ENCODE results near the gene KCNJ9. TPM values are rescaled to one million over a fixed set of nuclear protein-coding genes. Genes with fewer than 3 reads are reported as not detected.

Gene KCNJ9
- total RNA-seq: under 0.01 and 0.06 TPM in 2 replicates

GRCh38 chr1:160081261-160081936 is at the start of gene KCNJ9:
Gene KCNJ9, plus strand, starts transcription at chr1:160081538. Its CDS starts 2,493 bp downstream, at chr1:160084031.

GRCh38 chr1:160069460-160070231 is 11.7 kb upstream of the KCNJ9 start, which contains the start of gene KCNJ10:
Gene KCNJ10, minus strand, starts transcription at chr1:160070160. Its CDS starts 27,628 bp downstream, at chr1:160042532.

GRCh38 chr1:160097911-160098851 is 16.8 kb downstream of the KCNJ9 start, which contains the start of gene IGSF8:
Gene IGSF8, minus strand, starts transcription at chr1:160098619. Its CDS starts 147 bp downstream, at chr1:160098472.

GRCh38 chr1:160115545-160116282 is 34.4 kb downstream of the KCNJ9 start, which contains the start of gene ATP1A2:
Gene ATP1A2, plus strand, starts transcription at chr1:160115759. Its CDS starts 103 bp downstream, at chr1:160115862.

Other genes with a start within 250 kb of the KCNJ9 start
- under 0.01 and 0.06 TPM in 2 replicates for gene VSIG8, start 218.9 kb upstream of the KCNJ9 start, total RNA-seq
- gene CFAP45, start 181.4 kb upstream of the KCNJ9 start, total RNA-seq: 1.3 TPM in 2 replicates
- 412 and 468 TPM in 2 replicates for gene TAGLN2, start 156.0 kb upstream of the KCNJ9 start, total RNA-seq
- gene IGSF9, start 135.9 kb upstream of the KCNJ9 start, total RNA-seq: not detected in 2 replicates
- gene SLAMF9, start 127.3 kb upstream of the KCNJ9 start, total RNA-seq: 0.44 and 1.2 TPM in 2 replicates
- 5.3 and 6.1 TPM in 2 replicates for gene PIGM, start 49.5 kb upstream of the KCNJ9 start, total RNA-seq
- gene KCNJ10, start 11.4 kb upstream of the KCNJ9 start, total RNA-seq: not detected in 2 replicates
- 29.0 and 30.9 TPM in 2 replicates for gene IGSF8, start 17.1 kb downstream of the KCNJ9 start, total RNA-seq
- gene ATP1A2, start 34.2 kb downstream of the KCNJ9 start, total RNA-seq: under 0.01 and 0.31 TPM in 2 replicates
- not detected in 2 replicates for gene ATP1A4, start 70.1 kb downstream of the KCNJ9 start, total RNA-seq
- 0.26 and 0.50 TPM in 2 replicates for gene CASQ1, start 109.0 kb downstream of the KCNJ9 start, total RNA-seq
- 112 and 136 TPM in 2 replicates for gene PEA15, start 123.8 kb downstream of the KCNJ9 start, total RNA-seq
- 98.3 and 108 TPM in 2 replicates for gene DCAF8, start 181.0 kb downstream of the KCNJ9 start, total RNA-seq
- 43.6 and 53.8 TPM in 2 replicates for gene PEX19, start 203.6 kb downstream of the KCNJ9 start, total RNA-seq

Data from aortic smooth muscle cell (primary cell).